Esophagus squamous epithelium (tissue), 4 donors: ENCODE results near the gene TAP1.

Experiments used
- POLR2A ChIP-seq, 4 donors: fragments of 450-650 bp; IDR thresholded peaks; one replicate each; pipeline ENCODE4 v1.6.1; 2017; ENCODE audit warnings: antibody characterized with exemption in 4 of 4, mild to moderate bottlenecking in 4 of 4, moderate library complexity in 3 of 4
- TF ChIP-seq, protein P1 (sequence below), 6 experiments: fragments of 450-650 bp in 4 of 6; fragments of 200-600 bp in 2 of 6; sonication (generic) in 2 of 6; IDR thresholded peaks; one replicate each; pipeline ENCODE4 v1.5.1; 2016 to 2019; ENCODE audit warnings: antibody characterized with exemption in 6 of 6, mild to moderate bottlenecking in 4 of 6, moderate library complexity in 4 of 6

DNA sequence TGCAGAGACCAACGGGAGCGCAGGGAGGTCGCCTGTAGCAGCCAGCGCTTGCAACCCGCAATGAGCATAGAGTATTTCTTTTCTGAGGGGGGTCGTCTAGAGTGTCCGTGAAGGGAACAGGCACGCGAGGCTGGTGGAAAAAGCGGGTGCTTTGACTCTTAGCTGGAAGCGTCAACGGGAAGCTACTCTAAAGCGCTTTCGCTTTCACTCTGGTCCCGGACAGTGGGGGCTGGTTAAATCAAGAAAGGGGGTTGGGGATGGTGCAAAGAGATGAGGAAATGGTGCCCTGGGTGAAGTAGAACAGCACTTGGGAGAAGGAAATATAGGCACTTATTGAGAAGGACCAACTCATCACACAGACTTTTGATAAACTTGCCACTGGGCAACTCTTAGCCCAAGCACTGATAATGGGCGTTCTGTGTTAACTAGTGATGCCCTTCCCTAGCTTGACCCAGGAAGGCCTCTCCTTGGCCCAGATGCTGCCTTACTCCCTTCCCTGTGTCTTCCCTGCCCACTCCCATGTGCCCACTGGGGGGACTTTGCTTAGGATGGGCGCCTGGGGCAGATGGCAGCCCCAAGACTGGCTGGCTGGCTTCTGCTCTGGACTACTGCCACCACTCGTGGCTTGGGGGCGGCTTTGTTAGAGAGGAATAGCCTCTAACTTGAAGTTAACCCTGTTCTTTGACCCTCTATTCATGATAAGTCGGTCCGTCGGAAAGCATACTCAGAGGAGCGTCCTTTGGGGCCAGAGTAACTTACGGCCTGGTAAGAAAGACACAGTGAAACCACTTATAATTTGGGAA is 1.1 kb upstream of the TAP1 start:
- no peak for TF ChIP-seq POLR2A (IDR thresholded peaks at IDR 0.05)
- TF ChIP-seq, protein P1, sequence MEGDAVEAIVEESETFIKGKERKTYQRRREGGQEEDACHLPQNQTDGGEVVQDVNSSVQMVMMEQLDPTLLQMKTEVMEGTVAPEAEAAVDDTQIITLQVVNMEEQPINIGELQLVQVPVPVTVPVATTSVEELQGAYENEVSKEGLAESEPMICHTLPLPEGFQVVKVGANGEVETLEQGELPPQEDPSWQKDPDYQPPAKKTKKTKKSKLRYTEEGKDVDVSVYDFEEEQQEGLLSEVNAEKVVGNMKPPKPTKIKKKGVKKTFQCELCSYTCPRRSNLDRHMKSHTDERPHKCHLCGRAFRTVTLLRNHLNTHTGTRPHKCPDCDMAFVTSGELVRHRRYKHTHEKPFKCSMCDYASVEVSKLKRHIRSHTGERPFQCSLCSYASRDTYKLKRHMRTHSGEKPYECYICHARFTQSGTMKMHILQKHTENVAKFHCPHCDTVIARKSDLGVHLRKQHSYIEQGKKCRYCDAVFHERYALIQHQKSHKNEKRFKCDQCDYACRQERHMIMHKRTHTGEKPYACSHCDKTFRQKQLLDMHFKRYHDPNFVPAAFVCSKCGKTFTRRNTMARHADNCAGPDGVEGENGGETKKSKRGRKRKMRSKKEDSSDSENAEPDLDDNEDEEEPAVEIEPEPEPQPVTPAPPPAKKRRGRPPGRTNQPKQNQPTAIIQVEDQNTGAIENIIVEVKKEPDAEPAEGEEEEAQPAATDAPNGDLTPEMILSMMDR (IDR thresholded peaks at IDR 0.05): no peak
